Breast epithelium (tissue), 4 donors: Measurements from ENCODE around the gene ATRNL1. TPM values are rescaled to one million over a fixed set of nuclear protein-coding genes. Genes with fewer than 3 reads are reported as not detected.

Experiments
- DNase-seq, 2 donors: peaks; one replicate each; pipeline ENCODE4 v3.0.0-alpha.2; 2019; ENCODE audit warnings: low spot score in 2 of 2
- H3K27ac ChIP-seq, 2 donors: fragments of 200-600 bp; sonication (generic) in 1 of 2; one replicate each; pipeline ENCODE4 v1.5.1; 2016 to 2019; ENCODE audit warnings: mild to moderate bottlenecking in 1 of 2
- H3K27me3 ChIP-seq, 2 donors: fragments of 200-600 bp; sonication (generic) in 1 of 2; one replicate each; pipeline versions ENCODE4 v1.5.1 to v1.6.0; 2017 to 2019; ENCODE audit warnings: control low read depth in 1 of 2, mild to moderate bottlenecking in 1 of 2
- H3K36me3 ChIP-seq: fragments of 200-600 bp; one replicate; pipeline ENCODE4 v1.5.1; 2019
- H3K4me1 ChIP-seq, 2 donors: fragments of 200-600 bp; sonication (generic); one replicate each; pipeline ENCODE4 v1.5.1; 2016 to 2019; ENCODE audit warnings: control low read depth in 1 of 2
- H3K4me3 ChIP-seq, 3 donors: fragments of 200-600 bp; sonication (generic); 1 replicate in 2 of 3; 2 replicates in 1 of 3; pipeline ENCODE4 v1.5.1; 2016 to 2019; ENCODE audit warnings: mild to moderate bottlenecking in 3 of 3, moderate library complexity in 2 of 3
- H3K9me3 ChIP-seq, 2 donors: fragments of 200-600 bp; sonication (generic) in 1 of 2; one replicate each; pipeline ENCODE4 v1.5.1; 2016 to 2019; ENCODE audit warnings: control low read depth in 1 of 2
- CTCF ChIP-seq, 3 donors: fragments of 450-650 bp; IDR thresholded peaks; one replicate each; pipeline ENCODE4 v1.5.1; 2016 to 2017; ENCODE audit warnings: antibody characterized with exemption in 3 of 3, mild to moderate bottlenecking in 3 of 3, moderate library complexity in 3 of 3
- POLR2A ChIP-seq: fragments of 450-650 bp; IDR thresholded peaks from one replicate; pipeline ENCODE4 v1.6.1; 2016; ENCODE audit warnings: antibody characterized with exemption, mild to moderate bottlenecking, moderate library complexity
- POLR2AphosphoS5 ChIP-seq, 3 donors: sonication (generic); formaldehyde crosslinking; IDR thresholded peaks; one replicate each; pipeline ENCODE4 v1.6.1; 2017; ENCODE audit warnings: antibody characterized with exemption in 3 of 3
- intact Hi-C: fragments of 100-400 bp; cut with DNase I; formaldehyde crosslinking; loops from one replicate; pipeline ENCODE4 v1.15.1; 2023; ENCODE audit warnings: low total_unique reads
- total RNA-seq, 3 donors: library from RNA; depleted of rRNA; stranded (reverse); fragments of >200 nt; gene quantifications; one replicate each; pipeline ENCODE4 v1.1.0, GENCODE V29; 2016

The ATRNL1 gene
- total RNA-seq, 3 donors from 2014 or later: 0.16 to 11.4 (median 2.9) TPM

GRCh38 chr10:115875172-115875571 lies 782.0 kb downstream of the ATRNL1 start:
- no peak overlapping the region for H3K27ac ChIP-seq
- TF ChIP-seq CTCF (IDR thresholded peaks at IDR 0.05) (no peak), POLR2AphosphoS5 (IDR thresholded peaks at IDR 0.05) (no peak), POLR2A (no peak)
- intact Hi-C loops: no loop called here
- DNase-seq: no peak
- no peaks in the 10 kb centered on the region for H3K27me3 ChIP-seq
- no peaks in the 10 kb centered on the region for H3K36me3 ChIP-seq
- no peaks in the 10 kb centered on the region for H3K9me3 ChIP-seq
- no peak overlapping the region for H3K4me3 ChIP-seq
- no peaks in the 10 kb centered on the region for H3K4me1 ChIP-seq

- Histone ChIP-seq H3K27me3 (no peaks in the 10 kb centered on the region), H3K9me3 (no peaks in the 10 kb centered on the region), H3K4me3 (no peak overlapping the region), H3K4me1 (no peaks in the 10 kb centered on the region), H3K36me3 (no peaks in the 10 kb centered on the region), H3K27ac (no peak overlapping the region)
- no peak for DNase-seq
- TF ChIP-seq POLR2A (no peak), CTCF (IDR thresholded peaks at IDR 0.05) (no peak), POLR2AphosphoS5 (IDR thresholded peaks at IDR 0.05) (no peak)
- intact Hi-C loops: loop anchor here (5.0 kb wide), 1 partner anchor 393 kb away; the partner anchor contains the start of gene GFRA1
Measured at GRCh38 chr10:115879372-115880089, 786.4 kb downstream of the ATRNL1 start.

- no peak for TF ChIP-seq POLR2A
- TF ChIP-seq POLR2AphosphoS5 (IDR thresholded peaks at IDR 0.05): no peak
- TF ChIP-seq CTCF (IDR thresholded peaks at IDR 0.05): no peak
- Histone ChIP-seq H3K4me3 (no peak overlapping the region), H3K4me1 (no peaks in the 10 kb centered on the region), H3K27ac (no peak overlapping the region), H3K36me3 (no peaks in the 10 kb centered on the region), H3K27me3 (no peaks in the 10 kb centered on the region), H3K9me3 (no peaks in the 10 kb centered on the region)
- intact Hi-C loops: loop anchor here (5.0 kb wide), 1 partner anchor 390 kb away; the partner anchor contains the start of gene GFRA1
- no peak for DNase-seq
Measured at GRCh38 chr10:115882021-115882420, 788.9 kb downstream of the ATRNL1 start.

- H3K27me3 ChIP-seq: no peaks in the 10 kb centered on the region
- intact Hi-C loops: loop anchor here (5.0 kb wide), 1 partner anchor 389 kb away; the partner anchor contains the start of gene GFRA1
- H3K9me3 ChIP-seq: no peaks in the 10 kb centered on the region
- H3K36me3 ChIP-seq: no peaks in the 10 kb centered on the region
- TF ChIP-seq POLR2A (no peak), POLR2AphosphoS5 (IDR thresholded peaks at IDR 0.05) (no peak), CTCF (IDR thresholded peaks at IDR 0.05) (no peak)
- no peak for DNase-seq
- H3K4me3 ChIP-seq: no peak overlapping the region
- no peaks in the 10 kb centered on the region for H3K4me1 ChIP-seq
- no peak overlapping the region for H3K27ac ChIP-seq
Measured at GRCh38 chr10:115883372-115883771, 790.2 kb downstream of the ATRNL1 start.

- H3K27ac ChIP-seq: no peak overlapping the region
- TF ChIP-seq POLR2AphosphoS5 (IDR thresholded peaks at IDR 0.05) (no peak), POLR2A (no peak), CTCF (IDR thresholded peaks at IDR 0.05) (no peak)
- H3K9me3 ChIP-seq: no peaks in the 10 kb centered on the region
- H3K27me3 ChIP-seq: no peaks in the 10 kb centered on the region
- H3K4me3 ChIP-seq: no peak overlapping the region
- intact Hi-C loops: loop anchor here (5.0 kb wide), 1 partner anchor 388 kb away; the partner anchor contains the start of gene GFRA1
- H3K4me1 ChIP-seq: no peaks in the 10 kb centered on the region
- no peaks in the 10 kb centered on the region for H3K36me3 ChIP-seq
- no peak for DNase-seq
Measured at GRCh38 chr10:115884331-115884730, 791.2 kb downstream of the ATRNL1 start.
